Bronchial epithelial cell (primary cell): Measurements from ENCODE around the gene FRK. TPM values are rescaled to one million over a fixed set of nuclear protein-coding genes. Genes with fewer than 3 reads are reported as not detected.

Source experiments
- DNase-seq: peaks from one replicate; pipeline ENCODE4 v3.0.0-alpha.2; 2010; ENCODE audit warnings: low read depth
- FAIRE-seq: peaks from 2 replicates; lab custom pipeline; 2011; peaks lifted over from hg19 to GRCh38; lab: Jason Lieb, UNC
- H3K27me3 ChIP-seq: 2 replicates; pipeline ENCODE4 v1.5.1; 2011; ENCODE audit warnings: low read length; ENCODE audit not compliant: control insufficient read depth, insufficient read depth
- H3K36me3 ChIP-seq: 2 replicates; pipeline ENCODE4 v1.5.1; 2011; ENCODE audit warnings: low read length; ENCODE audit not compliant: control insufficient read depth, insufficient read depth
- H3K4me3 ChIP-seq: 2 replicates; pipeline ENCODE4 v1.5.1; 2011; ENCODE audit warnings: mild to moderate bottlenecking, low read depth, low read length, control low read depth
- total RNA-seq: library from RNA; depleted of rRNA; stranded (reverse); fragments of >200 nt; gene quantifications from 2 replicates; pipeline ENCODE4 v1.2.1, GENCODE V29; 2014
- TF ChIP-seq, protein P1 (sequence below): IDR thresholded peaks from 2 replicates; pipeline ENCODE4 v1.5.1; 2011; ENCODE audit warnings: mild to moderate bottlenecking, moderate library complexity, low read length, control low read depth, inconsistent platforms; ENCODE audit not compliant: insufficient read depth, severe bottlenecking

The FRK gene
- total RNA-seq, 1 donor from 2014 or later = 1.3 TPM

DNA sequence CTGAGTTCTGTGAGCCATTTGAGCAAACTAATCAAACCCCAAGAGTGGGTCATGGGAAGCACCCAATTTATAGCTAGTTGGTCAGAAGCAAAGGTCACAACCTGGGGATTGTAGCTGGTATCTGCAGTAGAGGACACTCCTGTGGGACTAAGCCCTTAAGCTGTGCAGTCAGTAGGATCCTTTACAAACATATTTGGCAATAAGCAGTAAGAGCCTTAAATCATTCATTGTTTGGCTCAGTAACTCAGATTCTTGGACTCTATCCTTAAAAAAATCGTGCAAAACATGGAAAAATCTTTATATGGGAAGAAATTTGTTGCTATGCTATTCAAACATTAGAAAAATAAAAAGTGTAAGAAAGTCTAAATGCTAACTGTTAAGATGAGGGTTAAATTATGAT is 29.9 kb downstream of the FRK start:
- DNase-seq (no peak), FAIRE-seq (no peak)
- Histone ChIP-seq H3K27me3 (no peaks in the 10 kb centered on the region), H3K4me3 (no peak overlapping the region), H3K36me3 (no peaks in the 10 kb centered on the region)
- TF ChIP-seq, protein P1, sequence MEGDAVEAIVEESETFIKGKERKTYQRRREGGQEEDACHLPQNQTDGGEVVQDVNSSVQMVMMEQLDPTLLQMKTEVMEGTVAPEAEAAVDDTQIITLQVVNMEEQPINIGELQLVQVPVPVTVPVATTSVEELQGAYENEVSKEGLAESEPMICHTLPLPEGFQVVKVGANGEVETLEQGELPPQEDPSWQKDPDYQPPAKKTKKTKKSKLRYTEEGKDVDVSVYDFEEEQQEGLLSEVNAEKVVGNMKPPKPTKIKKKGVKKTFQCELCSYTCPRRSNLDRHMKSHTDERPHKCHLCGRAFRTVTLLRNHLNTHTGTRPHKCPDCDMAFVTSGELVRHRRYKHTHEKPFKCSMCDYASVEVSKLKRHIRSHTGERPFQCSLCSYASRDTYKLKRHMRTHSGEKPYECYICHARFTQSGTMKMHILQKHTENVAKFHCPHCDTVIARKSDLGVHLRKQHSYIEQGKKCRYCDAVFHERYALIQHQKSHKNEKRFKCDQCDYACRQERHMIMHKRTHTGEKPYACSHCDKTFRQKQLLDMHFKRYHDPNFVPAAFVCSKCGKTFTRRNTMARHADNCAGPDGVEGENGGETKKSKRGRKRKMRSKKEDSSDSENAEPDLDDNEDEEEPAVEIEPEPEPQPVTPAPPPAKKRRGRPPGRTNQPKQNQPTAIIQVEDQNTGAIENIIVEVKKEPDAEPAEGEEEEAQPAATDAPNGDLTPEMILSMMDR = no peak

DNA sequence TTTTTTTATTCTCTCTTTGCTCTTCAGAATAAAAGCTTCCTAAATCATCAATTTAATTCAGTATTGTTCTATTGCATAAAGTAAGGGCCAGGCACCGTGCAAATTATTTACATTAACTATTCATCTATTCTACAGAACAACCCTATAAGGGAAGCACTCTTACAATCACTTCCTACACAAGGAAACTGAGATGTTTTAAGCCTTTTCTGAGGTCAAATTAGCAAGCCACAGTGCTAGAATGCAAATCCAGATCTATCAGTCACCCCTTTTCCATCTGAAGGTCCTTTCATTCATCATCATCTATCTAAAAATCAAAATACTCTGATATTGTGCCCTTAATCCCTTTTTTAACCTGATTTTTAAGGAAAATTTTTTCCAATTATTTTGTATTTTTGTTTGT is 31.2 kb downstream of the FRK start:
- TF ChIP-seq, protein P1 = no peak
- no peak for FAIRE-seq
- Histone ChIP-seq H3K36me3 (no peaks in the 10 kb centered on the region), H3K4me3 (no peak overlapping the region), H3K27me3 (no peaks in the 10 kb centered on the region)
- no peak for DNase-seq

- H3K4me3 ChIP-seq = no peak overlapping the region
- no peaks in the 10 kb centered on the region for H3K36me3 ChIP-seq
- TF ChIP-seq, protein P1 = no peak
- H3K27me3 ChIP-seq = no peaks in the 10 kb centered on the region
- FAIRE-seq (no peak), DNase-seq (no peak)
Observed at GRCh38 chr6:116028233-116028632, 32.5 kb downstream of the FRK start.

GRCh38 chr6:116027801-116028200 is 32.9 kb downstream of the FRK start:
- Histone ChIP-seq H3K27me3 (no peaks in the 10 kb centered on the region), H3K36me3 (no peaks in the 10 kb centered on the region), H3K4me3 (no peak overlapping the region)
- TF ChIP-seq, protein P1 = no peak
- FAIRE-seq (no peak), DNase-seq (no peak)

- DNase-seq (no peak), FAIRE-seq (no peak)
- H3K36me3 ChIP-seq = no peaks in the 10 kb centered on the region
- H3K27me3 ChIP-seq = no peaks in the 10 kb centered on the region
- H3K4me3 ChIP-seq = no peak overlapping the region
- TF ChIP-seq, protein P1 = no peak
Observed at GRCh38 chr6:116025405-116025804, 35.3 kb downstream of the FRK start.

- FAIRE-seq (no peak), DNase-seq (peak; percentile 76)
- Histone ChIP-seq H3K27me3 (no peaks in the 10 kb centered on the region), H3K4me3 (no peak overlapping the region), H3K36me3 (no peaks in the 10 kb centered on the region)
- TF ChIP-seq, protein P1 = no peak
Observed at GRCh38 chr6:116022841-116023445, 37.7 kb downstream of the FRK start.
